Neutrophil (primary cell): Measurements from ENCODE around the gene PSMB5.
A peak's percentile ranks its signal among the peaks of the same experiment; 100 is the strongest.

Experiments
- H3K27ac ChIP-seq: fragments of 200-600 bp; sonication (generic); 2 replicates; pipeline ENCODE4 v1.5.1; 2016; ENCODE audit warnings: mild to moderate bottlenecking, moderate library complexity
- H3K27me3 ChIP-seq: fragments of 200-600 bp; sonication (generic); 2 replicates; pipeline ENCODE4 v1.6.0; 2016; ENCODE audit warnings: mild to moderate bottlenecking
- H3K36me3 ChIP-seq: fragments of 200-600 bp; sonication (generic); 2 replicates; pipeline ENCODE4 v1.5.1; 2017
- H3K4me1 ChIP-seq, 2 experiments: fragments of 200-600 bp in 1 of 2; sonication (generic) in 1 of 2; 1 replicate in 1 of 2; 2 replicates in 1 of 2; pipeline versions ENCODE4 v1.5.1 to v1.6.1; 2013 to 2016; ENCODE audit warnings: low read depth in 1 of 2, low read length in 1 of 2, mild to moderate bottlenecking in 1 of 2, moderate library complexity in 1 of 2; ENCODE audit not compliant: control insufficient read depth in 1 of 2, insufficient read depth in 1 of 2
- H3K4me3 ChIP-seq, 2 experiments: fragments of 200-600 bp in 1 of 2; sonication (generic) in 1 of 2; 1 replicate in 1 of 2; 2 replicates in 1 of 2; pipeline ENCODE4 v1.5.1; 2013 to 2016; ENCODE audit warnings: low read depth in 1 of 2, low read length in 1 of 2, mild to moderate bottlenecking in 1 of 2, moderate library complexity in 1 of 2
- H3K9me3 ChIP-seq: fragments of 200-600 bp; sonication (generic); 2 replicates; pipeline ENCODE4 v1.5.1; 2016
- CTCF ChIP-seq: fragments of 200-600 bp; sonication (generic); IDR thresholded peaks from 2 replicates; pipeline ENCODE4 v1.5.1; 2016; ENCODE audit warnings: antibody characterized with exemption

Gene PSMB5

GRCh38 chr14:22981876-22982476, 52.7 kb downstream of the PSMB5 start:
- peak overlapping the region; percentile 65 to 78 for H3K4me3 ChIP-seq
- TF ChIP-seq CTCF, result no peak
- peaks cover 27 to 36% of the 10 kb centered on the region in 2 experiments for H3K4me1 ChIP-seq
- no peaks in the 10 kb centered on the region for H3K9me3 ChIP-seq
- no peak overlapping the region for H3K27ac ChIP-seq
- H3K27me3 ChIP-seq, result peaks cover 64% of the 10 kb centered on the region
- peaks cover 2% of the 10 kb centered on the region for H3K36me3 ChIP-seq

- no peaks in the 10 kb centered on the region for H3K9me3 ChIP-seq
- H3K4me1 ChIP-seq, result peaks cover 27 to 36% of the 10 kb centered on the region in 2 experiments
- H3K36me3 ChIP-seq, result no peaks in the 10 kb centered on the region
- peak overlapping the region; percentile 65 to 78 for H3K4me3 ChIP-seq
- H3K27me3 ChIP-seq, result peaks cover 71% of the 10 kb centered on the region
- no peak overlapping the region for H3K27ac ChIP-seq
- no peak for TF ChIP-seq CTCF
Measured at GRCh38 chr14:22981090-22981875, 53.4 kb downstream of the PSMB5 start.

GRCh38 chr14:22980672-22981089, 54.0 kb downstream of the PSMB5 start:
- peaks cover 27 to 36% of the 10 kb centered on the region in 2 experiments for H3K4me1 ChIP-seq
- H3K27ac ChIP-seq, result no peak overlapping the region
- no peak for TF ChIP-seq CTCF
- H3K4me3 ChIP-seq, result peak overlapping the region; percentile 65 to 78
- H3K9me3 ChIP-seq, result no peaks in the 10 kb centered on the region
- no peaks in the 10 kb centered on the region for H3K36me3 ChIP-seq
- H3K27me3 ChIP-seq, result peaks cover 74% of the 10 kb centered on the region

- H3K36me3 ChIP-seq, result no peaks in the 10 kb centered on the region
- H3K27ac ChIP-seq, result no peak overlapping the region
- no peaks in the 10 kb centered on the region for H3K9me3 ChIP-seq
- peaks cover 74% of the 10 kb centered on the region for H3K27me3 ChIP-seq
- H3K4me1 ChIP-seq, result peaks cover 27 to 36% of the 10 kb centered on the region in 2 experiments
- TF ChIP-seq CTCF, result no peak
- no peak overlapping the region for H3K4me3 ChIP-seq
Measured at GRCh38 chr14:22979748-22980392, 54.8 kb downstream of the PSMB5 start.

GRCh38 chr14:22978981-22979671, 55.6 kb downstream of the PSMB5 start:
- Histone ChIP-seq H3K4me3 (no peak overlapping the region), H3K27me3 (peaks cover 74% of the 10 kb centered on the region), H3K27ac (no peak overlapping the region), H3K4me1 (peaks cover 27 to 36% of the 10 kb centered on the region in 2 experiments), H3K9me3 (no peaks in the 10 kb centered on the region), H3K36me3 (no peaks in the 10 kb centered on the region)
- TF ChIP-seq CTCF, result no peak
